Loucy (cell line): ENCODE measurements around the gene CR1.

Experiments
- EZH2phosphoT487 ChIP-seq: fragments of 200-600 bp; IDR thresholded peaks from 2 replicates; pipeline ENCODE4 v1.6.1; 2018; ENCODE audit warnings: antibody characterized with exemption, mild to moderate bottlenecking, moderate library complexity, borderline replicate concordance
- TF ChIP-seq, protein P1 (sequence below): fragments of 200-600 bp; sonication (generic); conservative IDR thresholded peaks from 2 replicates; pipeline ENCODE4 v1.5.1; 2014; ENCODE audit warnings: mild to moderate bottlenecking, antibody characterized with exemption, low read length

DNA sequence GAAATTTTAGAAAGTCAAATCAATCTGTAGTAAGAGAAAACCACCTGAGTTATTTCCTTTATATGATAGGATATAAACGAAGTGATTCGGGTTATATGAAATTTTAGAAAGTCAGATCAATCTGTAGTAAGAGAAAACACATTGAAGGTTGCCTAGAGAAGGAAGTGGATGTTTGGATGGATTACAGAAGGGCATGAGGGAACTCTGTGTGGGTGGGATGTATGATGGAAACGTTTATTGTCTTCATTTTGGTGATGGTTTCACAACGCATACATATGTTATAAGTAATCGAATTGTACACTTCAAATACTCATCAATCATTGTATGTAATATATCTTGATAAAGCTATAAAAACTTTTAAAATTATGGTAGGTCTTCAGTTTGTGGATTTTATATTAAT lies 5.1 kb downstream of the CR1 start:
- TF ChIP-seq, protein P1, sequence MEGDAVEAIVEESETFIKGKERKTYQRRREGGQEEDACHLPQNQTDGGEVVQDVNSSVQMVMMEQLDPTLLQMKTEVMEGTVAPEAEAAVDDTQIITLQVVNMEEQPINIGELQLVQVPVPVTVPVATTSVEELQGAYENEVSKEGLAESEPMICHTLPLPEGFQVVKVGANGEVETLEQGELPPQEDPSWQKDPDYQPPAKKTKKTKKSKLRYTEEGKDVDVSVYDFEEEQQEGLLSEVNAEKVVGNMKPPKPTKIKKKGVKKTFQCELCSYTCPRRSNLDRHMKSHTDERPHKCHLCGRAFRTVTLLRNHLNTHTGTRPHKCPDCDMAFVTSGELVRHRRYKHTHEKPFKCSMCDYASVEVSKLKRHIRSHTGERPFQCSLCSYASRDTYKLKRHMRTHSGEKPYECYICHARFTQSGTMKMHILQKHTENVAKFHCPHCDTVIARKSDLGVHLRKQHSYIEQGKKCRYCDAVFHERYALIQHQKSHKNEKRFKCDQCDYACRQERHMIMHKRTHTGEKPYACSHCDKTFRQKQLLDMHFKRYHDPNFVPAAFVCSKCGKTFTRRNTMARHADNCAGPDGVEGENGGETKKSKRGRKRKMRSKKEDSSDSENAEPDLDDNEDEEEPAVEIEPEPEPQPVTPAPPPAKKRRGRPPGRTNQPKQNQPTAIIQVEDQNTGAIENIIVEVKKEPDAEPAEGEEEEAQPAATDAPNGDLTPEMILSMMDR = no peak
- no peak for TF ChIP-seq EZH2phosphoT487
